Testis (tissue), 2 donors: ENCODE results near the gene CCPG1.

Experiments used
- POLR2A ChIP-seq: fragments of 450-650 bp; IDR thresholded peaks from one replicate; pipeline ENCODE4 v1.6.1; 2017; ENCODE audit warnings: antibody characterized with exemption, mild to moderate bottlenecking, moderate library complexity
- TF ChIP-seq, protein P1 (sequence below), 3 experiments: fragments of 450-650 bp in 2 of 3; fragments of 200-600 bp in 1 of 3; sonication (generic) in 1 of 3; IDR thresholded peaks; one replicate each; pipeline ENCODE4 v1.5.1; 2016 to 2019; ENCODE audit warnings: antibody characterized with exemption in 3 of 3, mild to moderate bottlenecking in 2 of 3, moderate library complexity in 1 of 3

DNA sequence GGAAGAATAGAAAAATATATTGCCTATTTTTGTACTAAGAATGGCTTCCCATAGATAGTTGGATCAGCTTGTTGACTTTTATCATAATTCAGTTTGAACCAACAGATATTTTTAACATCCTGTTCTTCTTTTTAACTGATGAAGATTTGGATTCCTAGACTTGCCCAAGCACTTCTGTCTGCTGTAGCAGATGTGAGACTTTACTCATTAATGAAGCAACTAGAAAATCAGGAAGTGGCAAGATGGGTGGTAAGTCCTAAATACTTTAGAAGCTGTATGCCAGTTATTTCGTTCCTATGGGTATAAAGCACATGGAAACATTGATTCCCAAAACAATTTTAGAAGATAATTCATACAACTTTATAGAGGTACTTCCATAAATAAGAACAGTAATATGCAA is 80.8 kb downstream of the CCPG1 start:
- TF ChIP-seq, protein P1, sequence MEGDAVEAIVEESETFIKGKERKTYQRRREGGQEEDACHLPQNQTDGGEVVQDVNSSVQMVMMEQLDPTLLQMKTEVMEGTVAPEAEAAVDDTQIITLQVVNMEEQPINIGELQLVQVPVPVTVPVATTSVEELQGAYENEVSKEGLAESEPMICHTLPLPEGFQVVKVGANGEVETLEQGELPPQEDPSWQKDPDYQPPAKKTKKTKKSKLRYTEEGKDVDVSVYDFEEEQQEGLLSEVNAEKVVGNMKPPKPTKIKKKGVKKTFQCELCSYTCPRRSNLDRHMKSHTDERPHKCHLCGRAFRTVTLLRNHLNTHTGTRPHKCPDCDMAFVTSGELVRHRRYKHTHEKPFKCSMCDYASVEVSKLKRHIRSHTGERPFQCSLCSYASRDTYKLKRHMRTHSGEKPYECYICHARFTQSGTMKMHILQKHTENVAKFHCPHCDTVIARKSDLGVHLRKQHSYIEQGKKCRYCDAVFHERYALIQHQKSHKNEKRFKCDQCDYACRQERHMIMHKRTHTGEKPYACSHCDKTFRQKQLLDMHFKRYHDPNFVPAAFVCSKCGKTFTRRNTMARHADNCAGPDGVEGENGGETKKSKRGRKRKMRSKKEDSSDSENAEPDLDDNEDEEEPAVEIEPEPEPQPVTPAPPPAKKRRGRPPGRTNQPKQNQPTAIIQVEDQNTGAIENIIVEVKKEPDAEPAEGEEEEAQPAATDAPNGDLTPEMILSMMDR (IDR thresholded peaks at IDR 0.05) = no peak
- no peak for TF ChIP-seq POLR2A
